GM12878 (cell line): Measurements from ENCODE around the gene UROC1. TPM values are rescaled to one million over a fixed set of nuclear protein-coding genes. Genes with fewer than 3 reads are reported as not detected.

ENCODE experiments used
- ATAC-seq: fragments of 200-7000 bp; cut with Tn5 transposase; 3 replicates; pipeline ENCODE4 v1.9.1; 2020; ENCODE audit warnings: mild to moderate bottlenecking, moderate library complexity
- BruUV-seq: library from RNA; stranded (reverse); fragments of 400-500 nt; replicated peaks from 2 replicates; lab custom pipeline; 2021; lab: Mats Ljungman, UMichigan
- CTCF ChIA-PET: fragments of 300-600 bp; sonication (Branson Sonifier 250); formaldehyde crosslinking; extraction: SDS; loops from one replicate; lab custom pipeline; 2021; ENCODE audit warnings: inconsistent platforms; lab: Yijun Ruan, JAX
- POLR2A ChIA-PET: fragments of 350-600 bp; formaldehyde crosslinking; extraction: SDS; loops from one replicate; lab custom pipeline; 2021; ENCODE audit warnings: inconsistent platforms; lab: Charles Lee
- RAD21 ChIA-PET: fragments of 300-600 bp; sonication (Branson Sonifier 250); formaldehyde crosslinking; loops from one replicate; lab custom pipeline; 2023; ENCODE audit warnings: antibody characterized with exemption; ENCODE audit not compliant: unreplicated experiment; lab: Charles Lee
- SMC1A ChIA-PET: fragments of 300-600 bp; sonication (Branson Sonifier 250); formaldehyde crosslinking; loops from one replicate; lab custom pipeline; 2023; ENCODE audit not compliant: unreplicated experiment, uncharacterized antibody; lab: Charles Lee
- DNase-seq: peaks from one replicate; pipeline ENCODE4 v3.0.0-alpha.2; 2011; ENCODE audit warnings: low read depth, low spot score
- FAIRE-seq: peaks from 3 replicates; lab custom pipeline; 2011; peaks lifted over from hg19 to GRCh38; lab: Jason Lieb, UNC
- H2AFZ ChIP-seq: 2 replicates; pipeline ENCODE4 v1.6.0; 2011; ENCODE audit warnings: low read depth, low read length, control low read depth; ENCODE audit not compliant: control insufficient read depth
- H3K27ac ChIP-seq: 2 replicates; pipeline ENCODE4 v1.5.1; 2011; ENCODE audit warnings: control low read depth; ENCODE audit not compliant: control insufficient read depth, insufficient read depth
- H3K27me3 ChIP-seq, 2 experiments: replicated peaks in 1 of 2; 2 replicates each; pipeline versions ENCODE4 v1.6.0 to v1.6.1; 2011; ENCODE audit warnings: low read length in 1 of 2; ENCODE audit not compliant: control insufficient read depth in 2 of 2, insufficient read depth in 2 of 2
- H3K36me3 ChIP-seq, 2 experiments: 2 replicates each; pipeline ENCODE4 v1.5.1; 2011; ENCODE audit warnings: low read length in 1 of 2; ENCODE audit not compliant: control insufficient read depth in 2 of 2, insufficient read depth in 2 of 2
- H3K4me1 ChIP-seq: 2 replicates; pipeline ENCODE4 v1.6.1; 2011; ENCODE audit warnings: mild to moderate bottlenecking, low read length, moderate library complexity, mixed read lengths; ENCODE audit not compliant: control insufficient read depth, insufficient read depth
- H3K4me2 ChIP-seq: 2 replicates; pipeline ENCODE4 v1.6.0; 2011; ENCODE audit warnings: control low read depth; ENCODE audit not compliant: control insufficient read depth, insufficient read depth
- H3K4me3 ChIP-seq: fragments of 200-600 bp; sonication (generic); 2 replicates; pipeline ENCODE4 v1.5.1; 2016
- H3K79me2 ChIP-seq: 2 replicates; pipeline ENCODE4 v1.6.0; 2011; ENCODE audit warnings: low read length; ENCODE audit not compliant: control insufficient read depth, insufficient read depth
- H3K9ac ChIP-seq: 2 replicates; pipeline ENCODE4 v1.8.0; 2011; ENCODE audit warnings: low read length, control low read depth, mixed read lengths; ENCODE audit not compliant: control insufficient read depth, insufficient read depth
- H3K9me3 ChIP-seq: replicated peaks from 3 replicates; pipeline ENCODE4 v1.5.1; 2011; ENCODE audit warnings: mild to moderate bottlenecking, low read length; ENCODE audit not compliant: control insufficient read depth, insufficient read depth
- H4K20me1 ChIP-seq: 2 replicates; pipeline ENCODE4 v1.6.0; 2011; ENCODE audit not compliant: control insufficient read depth, insufficient read depth
- CBX5 ChIP-seq: sonication (generic); IDR thresholded peaks from 2 replicates; pipeline ENCODE4 v1.6.1; 2016; ENCODE audit warnings: low read depth, moderate library complexity, mild to moderate bottlenecking, inconsistent platforms
- DPF2 ChIP-seq: fragments of 450-650 bp; IDR thresholded peaks from 2 replicates; pipeline ENCODE4 v1.6.1; 2017; ENCODE audit warnings: mild to moderate bottlenecking
- E2F8 ChIP-seq: fragments of 450-650 bp; IDR thresholded peaks from 2 replicates; pipeline ENCODE4 v1.6.1; 2018; ENCODE audit warnings: mild to moderate bottlenecking, low read depth, moderate library complexity; ENCODE audit not compliant: partially characterized antibody
- ETV6 ChIP-seq, 2 experiments: fragments of 450-650 bp in 1 of 2; IDR thresholded peaks in 1 of 2; conservative IDR thresholded peaks in 1 of 2; 2 replicates each; pipeline ENCODE4 v1.6.1; 2014; ENCODE audit warnings: antibody characterized with exemption in 1 of 2, borderline replicate concordance in 1 of 2, low read depth in 1 of 2, mild to moderate bottlenecking in 1 of 2, moderate library complexity in 1 of 2
- HDAC2 ChIP-seq: fragments of 200-600 bp; sonication (generic); IDR thresholded peaks from 2 replicates; pipeline ENCODE4 v1.6.1; 2017
- JUNB ChIP-seq: IDR thresholded peaks from 2 replicates; pipeline ENCODE4 v1.6.1; 2016; ENCODE audit warnings: antibody characterized with exemption, mild to moderate bottlenecking
- KAT2A ChIP-seq: conservative IDR thresholded peaks from 2 replicates; pipeline ENCODE4 v1.6.1; 2011; ENCODE audit warnings: low read depth, low read length; ENCODE audit not compliant: control insufficient read depth
- KLF5 ChIP-seq: fragments of 450-650 bp; IDR thresholded peaks from 2 replicates; pipeline ENCODE4 v1.6.1; 2014; ENCODE audit warnings: mild to moderate bottlenecking; ENCODE audit not compliant: partially characterized antibody
- MEF2A ChIP-seq: IDR thresholded peaks from 2 replicates; pipeline ENCODE4 v1.6.1; 2011; ENCODE audit warnings: low read depth, mild to moderate bottlenecking, low read length, moderate library complexity; ENCODE audit not compliant: insufficient read depth
- MYB ChIP-seq: fragments of 150-350 bp; IDR thresholded peaks from 2 replicates; pipeline ENCODE4 v1.6.1; 2014; ENCODE audit warnings: mild to moderate bottlenecking, low read depth, low read length, borderline replicate concordance
- NBN ChIP-seq: fragments of 450-650 bp; IDR thresholded peaks from 2 replicates; pipeline ENCODE4 v1.6.1; 2016
- NFYA ChIP-seq: IDR thresholded peaks from 2 replicates; pipeline ENCODE4 v1.6.1; 2011; ENCODE audit warnings: low read depth, mild to moderate bottlenecking, low read length, improper control_type of control experiment, borderline replicate concordance
- NR2C2 ChIP-seq: IDR thresholded peaks from 2 replicates; pipeline ENCODE4 v1.6.1; 2011; ENCODE audit warnings: borderline replicate concordance, low read depth; ENCODE audit not compliant: control insufficient read depth, insufficient read length
- PKNOX1 ChIP-seq: fragments of 450-650 bp; IDR thresholded peaks from 2 replicates; pipeline ENCODE4 v1.6.1; 2016; ENCODE audit warnings: mild to moderate bottlenecking
- RCOR1 ChIP-seq: conservative IDR thresholded peaks from 2 replicates; pipeline ENCODE4 v1.6.1; 2012; ENCODE audit warnings: low read depth, low read length, improper control_type of control experiment
- TBL1XR1 ChIP-seq: IDR thresholded peaks from 2 replicates; pipeline ENCODE4 v1.6.1; 2012; ENCODE audit warnings: low read depth, low read length, improper control_type of control experiment
- ZNF24 ChIP-seq: fragments of 450-650 bp; IDR thresholded peaks from 2 replicates; pipeline ENCODE4 v1.6.1; 2017; ENCODE audit warnings: antibody characterized with exemption, mild to moderate bottlenecking
- WGBS: methylation state at CpG from one replicate; pipeline ENCODE4 v1.1.6; 2016; ENCODE audit warnings: low lambda C conversion rate; ENCODE audit not compliant: insufficient replicate concordance, insufficient coverage; ENCODE audit errors: missing lambda C conversion rate; 5-methylcytosine and 5-hydroxymethylcytosine counted together
- in situ Hi-C: fragments of 300-500 bp; cut with MboI; formaldehyde crosslinking; loops from 9 replicates; pipeline ENCODE4 v1.14.3; 2018; ENCODE audit warnings: mixed read lengths
- intact Hi-C: fragments of 100-400 bp; cut with micrococcal nuclease; formaldehyde crosslinking; loops from one replicate; pipeline ENCODE4 v1.14.2; 2022; ENCODE audit not compliant: unreplicated experiment
- polyA plus RNA-seq, 11 experiments: library from polyadenylated mRNA; depleted of rRNA in 4 of 11; unstranded in 6 of 11; stranded (reverse) in 5 of 11; fragments of >200 nt; fragmentation: Nextera tagmentation in 4 of 11; fragmentation: Illumina TruSeq in 1 of 11; extraction: Ambion mirVana in 4 of 11; extraction: Trizol in 1 of 11; gene quantifications; 1 replicate in 1 of 11; 2 replicates in 10 of 11; pipeline versions ENCODE4 v1.2.1 to v1.2.3, GENCODE V29; 2011 to 2016; ENCODE audit warnings: inconsistent platforms in 2 of 11, missing spikeins in 2 of 11, low read depth in 1 of 11
- total RNA-seq, 4 experiments: library from RNA; depleted of rRNA in 3 of 4; stranded (reverse); fragments of >200 nt in 3 of 4; fragmentation: Illumina TruSeq in 1 of 4; extraction: Trizol in 1 of 4; gene quantifications; 2 replicates each; pipeline versions ENCODE4 v1.2.1 to v1.2.3, GENCODE V29; 2013 to 2021

The UROC1 gene
- total and polyA plus RNA-seq, 10 of the 15 experiments (the other 5 are each of a cell fraction or from before 2014, with no cell fraction given): 0.04 TPM; not detected in 9

GRCh38 chr3:126495786-126496185 lies 21.8 kb downstream of the UROC1 start (continued):
- TF ChIP-seq E2F8 (no peak), ETV6 (conservative IDR thresholded peaks at IDR 0.05 in 1 of 2, IDR thresholded peaks at IDR 0.05 in 1 of 2; ENCODE audit: borderline replicate concordance in 1 of 2, low read depth in 1 of 2) (no peak), ZNF24 (no peak)

- RAD21 ChIA-PET: no interaction called here
- ATAC-seq: no peak
- Histone ChIP-seq H3K36me3 (no peaks in the 10 kb centered on the region), H3K4me2 (no peak overlapping the region), H3K27me3 (no peaks in the 10 kb centered on the region), H3K27ac (no peak overlapping the region), H3K4me1 (no peaks in the 10 kb centered on the region), H3K79me2 (no peaks in the 10 kb centered on the region), H3K9ac (no peak overlapping the region), H4K20me1 (no peaks in the 10 kb centered on the region), H3K4me3 (no peak overlapping the region), H3K9me3 (no peaks in the 10 kb centered on the region), H2AFZ (no peak overlapping the region)
- no peak for FAIRE-seq
- no peak for DNase-seq
- in situ Hi-C loops (no loop called here), intact Hi-C loops (no loop called here)
- BruUV-seq: no TSS peak
- TF ChIP-seq TBL1XR1: no peak
- no peak for TF ChIP-seq KAT2A
- no peak for TF ChIP-seq KLF5
- no peak for TF ChIP-seq CBX5
- TF ChIP-seq PKNOX1: no peak
- TF ChIP-seq NBN: no peak
- TF ChIP-seq NFYA: no peak
- TF ChIP-seq NR2C2: no peak
- no peak for TF ChIP-seq MYB
- no peak for TF ChIP-seq RCOR1
- TF ChIP-seq HDAC2: no peak
- no peak for TF ChIP-seq JUNB
- no peak for TF ChIP-seq MEF2A
- TF ChIP-seq DPF2: no peak
- POLR2A ChIA-PET: no interaction called here
- CTCF ChIA-PET: no interaction called here
- WGBS: 30% methylated on average over 6 of the region's 6 CpGs
- SMC1A ChIA-PET: no interaction called here
These were observed 22.7 kb downstream of the UROC1 start for GRCh38 chr3:126494970-126495230.
